ENCODE measurements around the gene PLEKHA7.

DNA sequence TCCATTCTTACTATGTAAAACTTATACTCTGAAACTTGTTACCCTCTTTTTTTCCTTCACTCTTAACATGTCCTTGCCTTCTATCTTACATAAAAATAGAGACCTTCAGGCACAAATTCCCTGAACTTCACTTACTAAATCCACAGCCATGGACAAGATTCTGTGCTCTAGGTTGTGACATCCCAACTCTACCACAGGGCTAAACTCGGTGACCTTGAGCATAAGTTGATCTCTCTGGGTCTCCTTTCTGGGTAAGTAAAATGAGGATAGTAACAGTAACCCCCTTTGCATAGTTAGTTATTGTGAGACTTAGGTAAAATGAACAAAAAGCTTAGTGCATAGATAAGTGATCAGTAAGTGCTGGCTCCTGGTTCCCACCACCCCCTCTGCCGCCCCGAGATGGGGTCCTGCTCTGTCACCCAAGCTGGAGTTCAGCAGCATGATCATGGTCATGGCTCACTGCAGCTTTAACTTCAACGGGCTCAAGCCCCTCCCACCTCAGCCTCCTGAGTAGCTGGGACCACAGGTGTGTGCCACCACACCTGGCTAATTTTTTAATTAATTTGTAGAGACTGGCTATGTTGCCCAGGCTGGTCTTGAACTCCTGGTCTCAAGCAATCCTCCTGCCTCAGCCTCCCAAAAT, 255.7 kb downstream of the PLEKHA7 start:
- peak; percentile 48 for TF ChIP-seq POLR2AphosphoS5 (IDR thresholded peaks at IDR 0.05; ENCODE audit: low read depth, low read length)
- TF ChIP-seq POLR2A (IDR thresholded peaks at IDR 0.05; ENCODE audit: low read depth, low read length) = peak; percentile 41; the same call in 1 of the 2 replicates
- TF ChIP-seq TAF1 (IDR thresholded peaks at IDR 0.05; ENCODE audit: low read depth, low read length) = no peak
- TF ChIP-seq SPI1 (IDR thresholded peaks at IDR 0.05; ENCODE audit: low read depth, low read length) = no peak
- no peak for TF ChIP-seq PAX5 (IDR thresholded peaks at IDR 0.05; ENCODE audit: insufficient read depth, low read length, severe bottlenecking)

Measured in GM12891 (cell line).